HG02588 (cell line): ENCODE measurements around the gene UBE2C.

Source experiments
- ATAC-seq: cut with Tn5 transposase; IDR thresholded peaks from one replicate; pipeline ENCODE4 v1.9.1; 2021; ENCODE audit warnings: mild to moderate bottlenecking, moderate library complexity; ENCODE audit not compliant: unreplicated experiment

Gene UBE2C

DNA sequence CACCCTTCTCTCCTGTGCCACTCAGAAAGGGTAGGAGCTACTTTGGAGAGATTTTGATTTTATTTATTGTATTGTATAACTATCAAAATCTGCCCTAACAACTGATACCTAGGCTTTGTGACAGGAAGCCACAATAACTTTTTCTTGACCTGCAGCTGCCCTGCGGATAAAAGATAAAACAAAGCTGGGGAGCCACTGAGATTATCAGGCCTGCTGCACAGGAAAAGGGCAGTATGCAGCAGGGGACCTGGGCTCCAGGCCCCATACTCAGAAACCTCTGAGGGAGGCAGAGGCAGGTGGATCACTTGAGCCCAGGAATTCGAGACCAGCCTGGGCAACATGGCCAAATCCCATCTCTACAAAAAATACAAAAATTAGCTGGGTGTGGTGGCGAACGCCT is 20.2 kb downstream of the UBE2C start:
- no peak for ATAC-seq

DNA sequence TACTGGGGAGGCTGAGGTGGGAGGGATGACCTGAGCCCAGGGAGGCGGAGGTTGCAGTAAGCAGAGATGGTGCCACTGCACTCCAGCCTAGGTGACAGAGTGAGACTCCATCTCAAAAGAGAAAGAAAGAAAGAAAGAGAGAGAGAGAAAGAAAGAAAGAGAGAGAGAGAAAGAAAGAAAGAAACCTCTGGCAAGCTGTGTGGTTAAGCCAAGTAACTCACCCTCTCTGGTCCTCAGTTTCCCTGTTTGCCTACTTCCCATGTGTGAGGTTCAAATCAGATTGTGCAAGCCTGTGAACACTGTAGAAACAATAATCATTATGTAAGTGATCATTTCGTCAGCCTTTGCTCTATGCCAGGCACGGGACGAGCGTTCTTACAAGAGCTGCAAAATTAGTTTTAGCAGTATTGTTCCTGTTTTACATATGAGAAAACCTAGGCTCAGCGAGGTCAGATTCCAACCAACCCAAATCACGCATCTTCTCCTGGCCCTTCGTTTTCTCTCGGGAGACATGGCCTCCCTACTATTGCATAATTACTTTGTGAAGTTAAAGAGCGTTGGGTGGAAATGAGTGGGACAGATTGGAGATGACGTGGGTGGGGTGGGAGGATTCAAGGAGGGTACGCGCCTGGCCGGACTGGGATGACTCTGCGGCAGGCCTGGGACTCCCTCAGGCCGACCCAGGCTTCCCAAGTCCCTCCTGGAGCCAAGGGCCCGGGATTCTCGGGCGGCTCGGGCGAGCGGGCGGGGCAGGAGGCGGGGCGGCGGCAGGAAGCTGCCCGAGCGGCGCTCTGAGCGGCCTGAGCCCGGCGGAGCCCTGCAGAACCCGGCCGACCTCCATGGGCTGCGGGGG is 20.8 kb downstream of the UBE2C start, which contains the start of gene SNX21:
Gene SNX21 (plus strand): TSS at position 770 of the 853 bp plus-strand sequence. CDS start 121 bp downstream, outside the sequence.
- no peak for ATAC-seq

- no peak for ATAC-seq
Observed at GRCh38 chr20:45833883-45834796, 21.7 kb downstream of the UBE2C start.

GRCh38 chr20:45834797-45835161 is 22.3 kb downstream of the UBE2C start:
- ATAC-seq, result no peak

GRCh38 chr20:45835329-45835765 is 22.9 kb downstream of the UBE2C start:
- no peak for ATAC-seq

DNA sequence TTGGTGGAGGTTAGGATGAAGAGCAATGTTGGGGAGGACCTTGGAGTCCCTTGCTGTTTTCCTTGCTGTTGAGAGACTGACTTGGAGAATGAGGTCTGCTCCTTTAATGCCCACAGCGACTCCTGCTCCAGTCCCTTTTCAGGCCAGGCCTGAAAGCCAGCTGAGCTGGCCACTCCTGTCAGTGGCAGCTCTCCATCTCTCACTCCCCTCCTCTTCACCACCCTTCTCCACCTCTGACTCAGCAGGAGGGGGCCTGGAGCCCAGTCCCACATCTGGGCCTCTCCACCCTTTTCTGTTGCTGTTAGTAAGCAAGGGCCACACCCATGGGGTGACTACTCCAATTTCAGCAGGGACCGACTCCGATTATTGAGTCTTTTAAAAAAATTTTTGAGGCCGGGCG is 23.4 kb downstream of the UBE2C start:
- no peak for ATAC-seq

DNA sequence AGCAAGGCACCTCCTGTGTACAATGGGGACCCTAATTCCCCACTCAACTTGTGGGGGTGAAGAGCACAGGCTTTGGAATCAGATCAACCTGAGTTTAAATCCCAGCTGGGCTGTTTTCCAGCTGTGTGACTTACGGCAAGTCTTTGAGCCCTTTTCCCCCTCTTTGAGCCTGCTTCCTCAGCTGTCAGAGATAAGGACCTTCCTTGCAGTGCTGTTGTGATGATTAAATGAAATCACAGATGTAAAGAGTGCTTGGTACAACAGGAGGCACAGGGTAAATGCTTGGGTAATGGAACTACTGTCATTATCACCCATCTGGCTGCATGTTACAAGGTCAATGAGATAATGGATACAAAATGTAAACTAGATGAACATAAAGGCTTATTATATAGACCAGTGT is 24.4 kb downstream of the UBE2C start:
- ATAC-seq, result no peak

DNA sequence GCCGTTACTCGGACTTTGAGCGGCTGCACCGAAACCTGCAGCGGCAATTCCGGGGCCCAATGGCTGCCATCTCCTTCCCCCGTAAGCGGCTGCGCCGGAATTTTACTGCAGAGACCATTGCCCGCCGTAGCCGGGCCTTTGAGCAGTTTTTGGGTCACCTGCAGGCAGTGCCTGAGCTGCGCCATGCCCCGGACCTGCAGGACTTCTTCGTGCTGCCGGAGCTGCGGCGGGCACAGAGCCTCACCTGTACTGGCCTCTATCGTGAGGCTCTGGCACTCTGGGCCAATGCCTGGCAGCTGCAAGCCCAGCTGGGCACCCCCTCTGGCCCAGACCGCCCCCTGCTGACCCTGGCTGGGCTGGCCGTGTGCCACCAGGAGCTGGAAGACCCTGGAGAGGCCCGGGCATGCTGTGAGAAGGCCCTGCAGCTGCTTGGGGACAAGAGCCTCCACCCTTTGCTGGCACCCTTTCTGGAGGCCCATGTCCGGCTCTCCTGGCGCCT is 28.3 kb downstream of the UBE2C start:
- ATAC-seq, result no peak

DNA sequence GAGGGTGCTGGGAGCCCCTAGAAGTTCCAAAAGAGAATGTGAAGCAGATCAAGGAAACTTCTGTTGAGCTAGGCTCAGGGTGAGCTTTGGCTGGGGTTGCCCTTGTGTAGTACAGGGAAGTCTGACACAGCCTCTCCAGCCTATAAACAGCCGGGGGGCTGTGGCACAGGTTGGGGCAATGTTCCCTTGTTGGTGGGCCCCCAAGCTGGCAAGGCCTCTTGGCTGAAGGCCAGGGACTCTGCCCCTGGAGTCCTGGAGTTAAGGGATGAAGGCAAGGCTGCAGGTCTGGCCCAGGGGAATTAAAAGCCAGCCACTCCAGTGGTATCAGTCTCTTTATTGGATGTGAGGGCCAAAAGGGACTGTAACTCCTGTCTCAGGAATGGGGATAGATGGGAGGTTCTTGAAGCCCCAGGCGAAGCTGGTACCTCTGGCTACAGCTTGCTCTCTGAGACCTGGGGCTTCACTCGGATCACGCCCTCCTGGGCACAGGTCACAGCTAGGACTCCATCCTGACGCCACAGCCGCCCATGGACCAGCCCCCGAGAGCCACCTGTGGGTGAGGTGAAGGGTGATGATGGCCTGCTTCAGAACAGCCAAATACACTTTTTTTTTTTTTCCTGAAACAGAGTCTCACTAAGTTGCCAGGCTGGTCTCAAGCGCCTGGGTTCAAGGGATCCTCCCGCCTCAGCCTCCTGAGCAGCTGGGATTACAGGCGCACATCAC is 29.1 kb downstream of the UBE2C start:
- ATAC-seq, result no peak

- no peak for ATAC-seq
Observed at GRCh38 chr20:45842169-45842812, 29.8 kb downstream of the UBE2C start.

- ATAC-seq, result no peak
Observed at GRCh38 chr20:45843506-45843905, 31.1 kb downstream of the UBE2C start.

GRCh38 chr20:45845452-45845851 is 33.0 kb downstream of the UBE2C start:
- no peak for ATAC-seq

DNA sequence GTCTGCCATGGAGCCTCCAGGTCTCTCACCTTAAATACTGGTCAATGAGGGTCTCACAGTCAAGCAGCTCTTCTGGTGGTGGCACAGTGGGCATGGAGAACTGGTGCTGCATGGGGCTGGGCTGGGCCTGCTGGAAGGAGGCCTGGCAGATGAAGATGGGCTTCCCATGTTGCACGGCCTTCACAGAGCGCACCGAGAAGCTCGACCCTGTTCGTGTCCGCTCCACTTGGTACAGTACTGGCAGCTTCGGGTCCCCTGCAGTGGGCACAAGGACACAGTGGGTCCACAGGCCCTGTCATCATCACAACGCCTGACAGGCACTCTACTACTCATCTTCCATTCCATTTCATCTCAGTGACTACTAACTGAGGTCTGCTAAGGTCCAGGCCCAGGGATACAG is 36.0 kb downstream of the UBE2C start:
- ATAC-seq, result no peak

DNA sequence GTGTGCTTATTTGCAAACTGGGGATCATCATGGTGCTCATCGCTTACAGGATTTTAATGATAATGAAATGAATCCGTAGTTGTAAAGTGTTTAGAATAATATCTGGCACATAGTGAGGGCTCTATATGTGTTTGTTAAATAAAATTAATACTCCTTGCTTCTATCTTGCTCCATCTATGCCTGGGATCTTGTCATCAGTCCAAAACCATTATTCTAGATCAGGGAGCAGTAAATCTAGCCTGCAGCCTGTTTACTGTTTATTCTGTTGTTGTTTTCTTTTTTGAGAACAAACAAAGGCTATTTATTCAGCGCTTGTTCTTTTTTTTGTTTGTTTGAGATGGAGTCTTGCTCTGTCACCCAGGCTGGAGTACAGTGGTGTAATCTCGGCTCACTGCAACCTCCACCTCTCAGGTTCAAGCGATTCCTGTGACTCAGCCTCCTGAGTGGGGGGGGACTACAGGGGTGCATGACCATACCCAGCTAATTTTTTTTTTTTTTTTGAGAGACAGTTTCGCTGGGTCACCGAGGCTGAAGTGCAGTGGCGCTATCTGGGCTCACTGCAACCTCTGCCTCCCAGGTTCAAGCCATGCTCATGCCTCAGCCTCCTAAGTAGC is 36.6 kb downstream of the UBE2C start:
- ATAC-seq, result no peak

DNA sequence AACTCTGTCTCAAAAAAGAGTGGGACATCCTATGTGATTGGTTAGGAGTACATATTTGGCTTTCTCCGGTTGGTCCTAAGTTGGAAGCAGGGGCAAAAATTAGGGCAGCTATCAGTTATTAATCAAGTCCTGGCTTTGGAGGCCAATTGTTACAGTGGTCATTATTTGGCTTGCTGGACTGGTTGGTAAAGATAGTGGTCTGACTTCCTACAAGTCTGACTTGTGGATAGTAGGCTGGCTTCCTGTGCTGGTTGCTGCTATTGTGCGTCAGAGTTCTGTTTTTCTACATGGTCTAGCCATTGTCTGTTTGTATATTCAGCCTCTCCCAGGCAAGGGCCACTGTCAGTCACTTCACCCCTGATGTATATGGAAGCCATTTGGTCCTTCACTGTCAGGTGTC is 37.8 kb downstream of the UBE2C start:
- ATAC-seq, result no peak

GRCh38 chr20:45850926-45851325 is 38.5 kb downstream of the UBE2C start:
- no peak for ATAC-seq

- no peak for ATAC-seq
Observed at GRCh38 chr20:45851501-45851900, 39.1 kb downstream of the UBE2C start.

- ATAC-seq, result no peak
Observed at GRCh38 chr20:45852326-45852725, 39.9 kb downstream of the UBE2C start.

DNA sequence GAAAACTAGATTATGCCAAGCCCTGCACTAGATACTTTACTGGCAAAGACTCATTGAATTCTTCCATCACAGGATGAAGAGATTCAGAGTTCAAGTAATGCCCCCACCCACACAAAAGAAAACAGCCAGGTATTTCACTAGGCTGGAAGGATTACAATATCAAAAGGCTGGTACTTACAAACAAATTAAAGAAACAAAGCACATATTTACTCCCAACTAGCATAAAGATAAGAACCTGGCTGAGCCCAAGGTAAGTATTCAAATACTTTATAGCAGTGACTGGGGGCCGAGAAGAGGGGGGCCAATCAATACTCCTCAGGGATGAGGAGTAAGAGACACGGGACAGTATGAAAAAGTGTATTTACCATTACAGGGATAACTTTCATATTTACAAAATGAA is 41.0 kb downstream of the UBE2C start:
- ATAC-seq, result no peak
